ENCODE results near the gene INPP5J.
A peak's percentile ranks its signal among the peaks of the same experiment; 100 is the strongest.
"Not testable (repeated sequence)": the region's sequence is repeated elsewhere in the genome, so short reads cannot be mapped to it uniquely, and the experiment has no call there.

Gene INPP5J

DNA sequence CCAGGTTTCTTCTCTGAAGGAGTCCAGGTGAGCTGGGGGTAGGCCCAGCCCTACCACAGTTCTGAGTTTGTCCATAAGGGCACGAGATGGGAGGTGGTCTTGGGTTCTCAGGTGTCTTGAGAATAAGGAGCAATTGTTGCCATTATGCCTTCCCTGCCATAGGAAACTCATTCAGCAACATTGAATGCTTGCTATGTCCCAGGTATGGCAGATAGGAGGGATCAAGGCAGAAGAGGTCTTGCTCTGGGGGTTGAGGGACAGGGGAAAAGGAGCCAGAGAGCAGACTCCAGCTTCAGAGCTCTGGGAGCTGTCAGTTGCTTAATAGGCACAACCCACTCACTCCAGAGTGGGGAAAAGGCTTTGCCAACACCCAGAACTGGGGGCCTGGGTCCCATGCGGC is 19.7 kb upstream of the INPP5J start:
- DNase-seq = no peak

DNA sequence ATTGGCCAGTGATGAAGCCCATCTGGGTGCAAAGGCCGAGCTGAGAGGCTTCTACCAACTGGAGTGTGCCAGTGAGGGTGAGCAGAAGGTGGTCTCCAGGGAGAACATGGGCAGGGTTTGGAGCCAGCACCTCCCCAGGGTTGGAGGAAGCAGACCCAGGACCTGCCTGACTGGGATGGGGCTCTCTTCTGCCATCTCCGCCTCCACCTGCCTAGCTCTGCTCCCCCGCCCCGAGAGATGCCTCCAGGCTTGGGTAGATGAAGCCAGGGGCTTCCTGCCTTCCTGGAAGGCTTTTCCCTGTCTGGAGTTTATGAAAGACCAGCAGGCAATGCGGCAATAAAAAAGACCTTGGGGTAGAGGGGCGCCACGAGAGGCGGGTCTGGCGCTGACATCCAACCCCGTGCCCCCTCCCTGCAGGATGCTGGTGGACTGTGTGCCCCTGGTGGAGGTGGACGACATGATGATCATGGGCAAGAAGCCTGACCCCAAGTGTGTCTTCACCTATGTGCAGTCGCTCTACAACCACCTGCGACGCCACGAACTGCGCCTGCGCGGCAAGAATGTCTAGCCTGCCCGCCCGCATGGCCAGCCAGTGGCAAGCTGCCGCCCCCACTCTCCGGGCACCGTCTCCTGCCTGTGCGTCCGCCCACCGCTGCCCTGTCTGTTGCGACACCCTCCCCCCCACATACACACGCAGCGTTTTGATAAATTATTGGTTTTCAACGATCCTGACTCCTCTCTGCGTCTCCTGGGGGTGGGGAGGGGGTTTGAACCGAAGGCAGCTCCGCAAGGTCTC is 18.7 kb upstream of the INPP5J start:
- DNase-seq = no peak

DNA sequence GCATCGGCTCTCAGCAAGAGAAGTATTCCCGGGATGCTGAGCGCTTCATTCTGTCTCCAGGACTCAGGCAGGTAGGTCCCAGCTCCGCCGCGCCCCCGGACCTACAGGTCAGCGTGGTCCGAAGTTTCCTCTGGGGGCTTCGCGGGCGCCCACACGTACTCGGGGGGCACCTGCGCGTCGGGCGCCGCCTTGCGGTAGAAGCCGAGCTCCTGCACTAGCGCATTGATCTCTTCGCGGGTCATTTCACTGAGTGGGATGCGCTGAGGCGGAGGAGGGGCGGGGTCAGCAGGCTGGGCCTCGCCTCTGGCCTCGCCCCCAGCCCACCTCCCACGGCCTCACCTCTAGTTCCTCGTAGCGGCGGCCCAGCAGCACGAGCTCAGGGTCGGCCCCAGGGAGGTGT is 17.9 kb upstream of the INPP5J start:
- no peak for DNase-seq

DNA sequence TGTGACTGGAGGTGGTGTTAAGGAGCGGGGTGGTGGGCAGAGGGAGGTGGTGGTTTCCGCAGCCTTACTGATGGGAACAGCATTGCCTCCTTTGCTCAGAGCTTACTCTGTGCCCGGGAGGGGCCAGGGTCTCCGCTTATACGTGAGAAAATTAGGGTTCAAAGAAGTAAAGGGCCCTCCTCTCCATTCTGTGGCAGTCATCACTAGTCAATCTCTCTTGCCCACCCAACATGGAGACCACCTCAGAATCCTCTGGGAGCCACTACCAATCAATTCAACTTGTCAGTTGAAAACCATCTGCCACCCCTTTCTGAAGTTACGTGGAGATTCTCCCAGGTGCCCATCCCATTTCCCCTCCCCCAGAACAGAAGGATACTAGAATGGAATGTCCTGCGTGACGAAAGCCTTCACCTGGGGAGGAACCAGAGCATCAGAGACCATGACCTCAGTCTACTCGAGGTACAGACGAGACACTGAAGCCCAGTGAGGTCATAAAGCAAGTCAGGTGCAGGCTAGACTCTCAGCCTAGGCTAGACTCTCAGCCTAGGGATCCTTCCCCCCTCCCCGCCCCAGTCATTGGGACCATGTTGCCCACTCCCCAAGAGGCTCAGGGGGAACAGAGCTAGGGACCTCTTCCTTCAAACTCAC is 17.4 kb upstream of the INPP5J start:
- DNase-seq = no peak

DNA sequence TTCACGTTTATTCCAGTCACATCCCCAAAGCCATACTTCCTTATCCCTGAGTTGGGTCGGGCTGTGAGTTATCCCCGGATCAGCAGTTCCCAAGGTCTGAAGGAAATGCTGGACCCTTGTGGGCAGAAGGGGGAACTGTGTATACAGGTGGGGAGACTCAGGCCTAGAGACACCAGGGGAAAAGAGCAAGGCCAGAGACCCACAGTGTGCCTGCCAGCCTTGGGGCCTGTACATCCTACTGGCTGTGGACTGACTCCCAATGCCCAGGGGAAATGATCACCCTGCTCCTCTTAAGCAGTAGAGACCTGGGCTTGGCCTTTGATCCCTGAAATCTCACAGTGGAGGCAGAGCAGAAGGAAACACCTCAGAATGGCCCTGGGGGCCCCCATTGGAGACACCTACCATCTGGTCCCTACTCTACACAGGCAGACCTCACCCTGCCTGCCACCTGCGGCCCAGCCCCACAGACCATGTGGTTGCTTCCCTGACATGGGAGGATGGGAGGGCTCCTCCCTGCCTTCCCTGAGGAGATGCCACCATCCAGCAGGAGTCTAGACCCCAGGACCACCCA is 16.7 kb upstream of the INPP5J start:
- no peak for DNase-seq

DNA sequence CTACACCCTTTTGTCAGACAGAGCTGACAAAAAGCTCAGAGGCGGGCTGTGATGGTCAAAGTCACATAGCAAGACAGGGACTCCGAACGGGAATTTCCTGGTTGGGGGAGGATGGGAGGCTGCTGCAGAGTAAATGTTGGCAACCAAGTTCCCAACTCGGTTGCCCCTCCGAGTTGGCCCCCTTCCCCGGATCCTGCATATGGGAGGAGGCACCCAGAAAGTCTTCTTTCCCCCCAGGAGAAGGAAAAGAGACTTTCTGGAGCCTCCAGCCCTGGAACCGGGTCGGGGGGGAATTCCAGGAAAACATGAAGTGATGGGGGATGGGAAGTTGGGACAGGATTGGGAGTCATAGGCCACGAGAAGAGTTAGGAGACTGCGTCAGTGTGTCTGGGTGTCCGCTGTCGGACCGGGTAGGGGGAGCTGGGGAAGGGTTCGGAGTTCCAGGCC is 16.0 kb upstream of the INPP5J start:
- DNase-seq = no peak

DNA sequence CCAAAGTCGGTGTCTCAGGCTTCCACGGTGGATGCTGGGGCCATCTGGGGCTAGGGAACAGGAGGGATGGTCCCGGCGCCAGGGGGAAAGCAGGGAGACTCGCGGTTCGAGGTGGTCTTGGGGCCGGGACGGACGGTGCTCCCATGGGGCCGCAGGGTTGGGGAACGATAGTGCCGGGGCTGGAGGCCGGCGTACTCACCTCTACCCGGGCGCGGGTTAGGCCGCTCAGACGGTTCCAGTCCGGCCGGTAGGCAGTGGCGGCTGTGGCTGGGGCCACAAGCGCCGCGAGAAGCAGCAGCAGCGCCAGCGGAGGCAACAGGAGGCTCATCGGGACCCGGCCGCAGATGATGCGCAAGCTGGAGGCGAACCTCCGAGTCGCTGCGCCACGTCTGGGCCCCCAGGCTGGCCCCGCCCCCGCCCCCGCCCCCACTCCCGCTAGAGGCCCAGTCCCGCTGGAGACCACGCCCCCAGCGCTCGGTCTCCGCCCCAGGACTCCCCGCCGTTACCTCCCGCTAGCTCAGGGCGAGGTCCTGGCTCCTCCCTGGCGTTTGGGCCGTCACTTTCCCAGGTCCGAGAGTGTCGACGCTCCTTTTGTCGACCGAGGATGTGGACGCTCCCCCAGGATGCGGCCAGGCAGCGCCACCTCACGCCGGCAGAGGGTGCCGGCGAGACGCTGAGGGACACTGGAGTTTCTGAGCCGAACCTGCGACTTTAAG is 15.4 kb upstream of the INPP5J start, which contains the start of gene SELENOM:
TSS of gene SELENOM (minus strand) at position 391 of the 716 bp plus-strand sequence. CDS start at position 328, 63 bp downstream.
- DNase-seq = peak; percentile 32

DNA sequence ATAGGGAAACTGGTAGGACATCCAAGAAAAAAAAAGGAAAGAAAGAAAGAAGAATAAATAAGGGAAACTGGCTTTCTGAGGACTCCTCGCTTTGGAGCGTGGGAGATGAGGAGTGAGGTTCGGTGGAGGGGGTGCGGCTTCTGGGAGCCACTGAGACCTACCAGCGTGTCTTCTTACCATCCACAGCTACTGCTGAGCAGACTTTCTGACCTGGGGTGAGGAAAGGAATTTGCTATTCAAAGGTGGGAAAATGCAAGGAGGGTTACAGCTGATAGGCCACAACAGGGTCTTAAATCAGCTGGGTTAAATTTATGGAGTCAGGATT is 14.9 kb upstream of the INPP5J start:
- no peak for DNase-seq

DNA sequence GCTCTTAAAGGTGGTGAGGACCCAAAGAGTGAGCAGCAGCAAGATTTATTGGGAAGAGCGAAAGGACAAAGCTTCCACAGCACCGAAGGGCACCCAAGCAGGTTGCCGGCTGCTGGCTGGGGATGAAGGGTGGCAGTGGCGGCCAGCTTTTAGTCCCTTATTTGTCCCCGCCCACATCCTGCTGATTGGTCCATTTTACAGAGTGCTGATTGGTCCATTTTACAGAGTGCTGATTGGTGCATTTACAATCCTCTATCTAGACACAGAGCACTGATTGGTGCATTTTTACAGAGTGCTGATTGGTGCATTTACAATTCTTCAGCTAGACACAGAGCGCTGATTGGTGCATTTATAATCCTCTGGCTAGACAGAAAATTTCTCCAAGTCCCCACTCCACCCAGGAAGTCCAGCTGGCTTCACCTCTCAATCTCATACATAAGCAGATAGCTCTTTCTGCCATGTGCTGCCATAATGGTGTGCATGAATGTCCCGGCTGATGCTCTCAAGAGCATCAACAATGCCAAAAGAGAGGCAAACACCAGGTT is 10.1 kb upstream of the INPP5J start:
- DNase-seq = not testable (repeated sequence)

DNA sequence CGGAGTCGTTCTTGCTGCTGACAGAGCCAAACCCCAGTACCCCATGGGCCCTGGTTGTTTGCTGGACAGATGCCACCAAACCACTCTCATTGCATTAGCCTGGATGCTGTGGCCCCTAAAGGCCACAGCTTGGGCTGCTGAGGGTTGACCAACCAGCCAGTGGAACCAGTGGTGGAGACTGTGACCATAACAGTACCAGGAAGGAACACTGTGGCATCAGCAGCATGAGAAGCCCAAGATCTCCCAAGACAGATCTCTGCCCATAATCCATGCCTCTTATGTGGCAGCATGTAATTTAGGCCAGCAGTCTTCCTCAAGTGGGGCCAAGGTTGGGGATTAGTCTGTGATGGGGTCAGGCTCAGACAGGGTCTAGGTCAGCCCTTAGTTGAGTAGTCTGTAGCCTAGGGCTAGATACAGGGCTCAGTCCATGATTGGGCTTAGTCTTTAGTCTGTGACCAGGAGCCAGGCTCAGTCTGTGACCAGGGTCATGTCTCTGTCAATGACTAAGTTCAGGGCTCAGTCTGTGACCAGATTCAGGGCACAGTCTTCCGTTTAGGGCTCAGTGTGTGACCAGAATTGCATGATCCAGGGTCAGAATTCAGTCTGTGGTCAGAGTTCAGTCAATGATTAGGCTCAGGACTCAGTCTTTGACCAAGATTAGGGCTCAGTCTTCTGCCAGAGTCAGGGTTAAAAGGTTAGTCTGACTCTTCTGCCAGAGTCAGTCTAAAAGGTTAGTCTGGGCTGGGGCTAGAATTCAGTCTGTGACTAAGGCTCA is 4.5 kb upstream of the INPP5J start:
- no peak for DNase-seq

DNA sequence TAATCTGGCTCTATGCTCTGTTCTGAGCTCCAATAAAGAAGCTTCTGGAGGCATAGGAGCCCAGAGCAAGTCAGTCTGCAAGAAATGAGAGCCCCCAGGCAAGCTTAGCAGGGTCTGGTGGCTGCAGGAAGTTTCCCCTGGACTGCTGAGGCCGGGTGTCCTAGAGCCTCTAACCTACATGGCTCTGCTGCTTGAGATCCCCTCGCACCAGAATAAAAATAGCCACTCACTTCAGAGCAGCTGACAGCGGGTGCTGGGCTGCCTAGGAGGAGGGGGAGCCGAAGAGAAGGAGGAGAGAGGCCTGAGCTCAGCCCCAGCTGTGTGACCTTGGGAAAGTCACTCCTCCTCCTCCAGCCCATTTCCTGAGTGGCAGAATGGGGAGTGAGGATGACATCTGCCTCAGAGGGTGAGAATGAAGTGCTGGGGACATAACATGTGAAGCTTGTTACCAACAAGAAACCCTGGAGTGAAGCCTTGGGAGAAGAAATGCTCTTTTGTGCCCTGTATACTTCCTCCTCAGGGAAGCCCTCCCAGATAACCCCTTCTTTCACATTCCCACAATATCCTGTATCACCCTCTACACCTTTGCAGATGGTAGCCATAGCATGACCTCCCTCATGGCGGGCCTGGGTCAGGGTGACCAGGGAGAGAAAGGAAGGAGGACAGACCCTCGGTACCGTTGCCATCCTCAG is 3.6 kb upstream of the INPP5J start:
- no peak for DNase-seq

DNA sequence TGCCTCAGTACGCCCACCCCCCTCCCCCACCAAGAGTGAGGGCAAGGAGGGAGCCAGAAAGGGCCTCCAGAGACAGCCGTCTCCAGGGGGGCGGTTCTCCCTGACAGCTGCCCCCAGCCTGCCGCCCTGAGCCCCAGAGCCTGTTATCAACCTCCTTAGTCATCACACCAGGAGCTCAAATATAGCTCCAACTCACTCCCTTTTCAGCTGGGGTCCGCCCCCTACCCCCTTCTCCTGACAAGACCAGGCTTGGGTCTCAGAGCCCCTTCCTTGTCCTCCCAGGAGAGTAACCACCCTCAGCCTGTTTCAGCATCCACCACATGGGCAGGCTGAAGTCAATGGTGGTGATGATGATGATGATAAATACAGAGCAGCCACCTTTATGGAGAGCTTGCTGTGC is 2.5 kb upstream of the INPP5J start:
- DNase-seq = no peak

DNA sequence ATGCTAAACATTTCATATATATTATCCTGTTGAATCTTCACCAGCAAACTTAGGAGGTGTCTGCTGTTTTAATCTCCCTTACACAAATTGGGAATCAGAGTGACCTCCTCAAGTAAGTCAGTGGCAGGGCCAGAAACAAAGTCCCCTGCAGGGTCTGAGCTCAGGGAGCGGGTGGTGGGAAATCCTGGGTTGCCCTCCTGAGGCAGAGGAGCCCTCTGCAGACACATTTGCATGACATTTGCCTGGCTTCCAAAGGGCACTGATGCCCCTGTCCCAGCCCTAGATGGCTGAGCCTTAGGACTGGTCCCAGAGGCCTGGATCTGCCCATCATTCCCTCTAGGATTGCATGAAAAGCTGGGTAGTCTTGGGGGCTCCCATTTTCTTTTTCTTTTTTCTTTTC is 2.1 kb upstream of the INPP5J start:
- DNase-seq = no peak

DNA sequence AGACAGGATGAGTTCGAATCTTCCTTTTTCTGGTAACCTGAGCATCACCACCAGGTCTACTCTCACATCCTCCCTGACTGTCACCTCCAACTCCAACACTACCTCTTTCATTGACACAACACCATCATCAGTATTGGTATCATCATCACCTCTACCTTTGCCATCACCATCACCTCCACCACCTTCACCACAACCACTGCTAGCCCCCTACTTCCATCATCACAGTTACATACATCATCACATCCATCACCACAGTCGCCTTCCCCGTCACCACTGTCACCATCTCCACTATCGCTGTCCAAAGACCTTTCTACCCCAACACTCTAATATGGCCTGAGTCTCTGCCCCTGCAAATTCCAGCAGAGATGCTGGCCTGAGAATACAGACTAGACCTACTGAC is 1.4 kb upstream of the INPP5J start:
- no peak for DNase-seq

DNA sequence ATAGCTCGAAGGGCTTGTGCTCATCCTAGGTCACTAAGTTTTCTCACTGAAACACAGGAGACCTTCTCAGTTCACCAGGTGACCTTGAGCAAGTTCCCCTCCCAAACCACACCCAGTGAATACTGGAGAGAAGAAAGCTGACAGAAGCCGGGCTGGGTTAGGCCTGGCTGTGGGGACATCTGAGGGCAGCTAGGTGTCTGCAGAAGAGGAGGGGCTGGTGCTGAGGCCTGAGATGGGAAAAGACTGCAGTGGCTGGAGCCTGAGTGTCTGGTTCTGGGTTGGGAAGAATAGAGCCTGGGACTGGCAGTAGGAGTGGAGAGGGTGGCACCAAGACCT is 602 bp upstream of the INPP5J start:
- DNase-seq = no peak

DNA sequence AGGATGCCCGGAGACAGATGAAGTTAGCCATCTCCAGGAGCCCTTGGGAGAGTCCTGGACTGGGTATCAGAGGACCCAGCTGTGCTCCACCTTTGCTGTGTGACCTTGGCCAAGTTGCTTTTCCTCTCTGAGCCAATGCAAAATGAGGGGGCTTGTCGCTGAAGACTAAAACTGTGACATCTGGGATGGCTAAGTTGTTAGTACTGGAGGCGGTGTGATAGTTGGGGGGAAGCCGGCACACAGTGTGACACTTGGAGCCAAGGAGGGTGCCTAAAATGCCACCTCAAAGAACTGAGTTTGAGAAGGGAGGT is 481 bp downstream of the INPP5J start:
- no peak for DNase-seq

DNA sequence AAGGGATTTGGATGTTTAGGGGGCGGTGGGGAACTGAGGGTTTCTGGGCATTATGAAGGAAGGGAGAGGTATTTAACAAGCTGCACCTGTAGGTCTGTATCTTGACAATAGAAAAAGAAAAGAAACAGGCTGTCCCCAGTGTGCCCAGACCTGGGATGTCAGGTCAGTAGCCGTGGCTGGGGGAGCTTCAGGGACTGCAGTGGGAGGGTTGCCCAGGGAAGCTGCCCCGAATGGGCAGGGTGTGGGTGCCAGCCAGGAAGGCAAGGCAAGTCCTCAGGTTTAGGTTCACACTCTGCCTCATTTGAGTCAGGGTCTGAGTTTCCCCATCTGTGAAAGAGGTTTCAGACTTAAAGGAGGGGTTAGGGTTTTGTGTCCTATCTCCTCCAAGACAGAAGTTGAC is 1.5 kb downstream of the INPP5J start:
- DNase-seq = no peak

DNA sequence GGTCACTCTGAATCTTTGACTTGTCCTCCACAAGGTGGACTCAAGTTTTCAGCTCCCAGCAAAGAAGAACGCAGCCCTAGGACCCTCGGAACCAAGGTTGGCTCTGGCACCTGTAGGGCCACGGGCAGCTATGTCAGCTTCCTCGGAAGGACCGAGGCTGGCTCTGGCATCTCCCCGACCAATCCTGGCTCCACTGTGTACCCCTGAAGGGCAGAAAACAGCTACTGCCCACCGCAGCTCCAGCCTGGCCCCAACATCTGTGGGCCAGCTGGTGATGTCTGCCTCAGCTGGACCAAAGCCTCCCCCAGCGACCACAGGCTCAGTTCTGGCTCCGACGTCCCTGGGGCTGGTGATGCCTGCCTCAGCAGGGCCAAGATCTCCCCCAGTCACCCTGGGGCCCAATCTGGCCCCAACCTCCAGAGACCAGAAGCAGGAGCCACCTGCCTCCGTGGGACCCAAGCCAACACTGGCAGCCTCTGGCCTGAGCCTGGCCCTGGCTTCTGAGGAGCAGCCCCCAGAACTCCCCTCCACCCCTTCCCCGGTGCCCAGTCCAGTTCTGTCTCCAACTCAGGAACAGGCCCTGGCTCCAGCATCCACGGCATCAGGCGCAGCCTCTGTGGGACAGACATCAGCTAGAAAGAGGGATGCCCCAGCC is 2.2 kb downstream of the INPP5J start:
- no peak for DNase-seq

DNA sequence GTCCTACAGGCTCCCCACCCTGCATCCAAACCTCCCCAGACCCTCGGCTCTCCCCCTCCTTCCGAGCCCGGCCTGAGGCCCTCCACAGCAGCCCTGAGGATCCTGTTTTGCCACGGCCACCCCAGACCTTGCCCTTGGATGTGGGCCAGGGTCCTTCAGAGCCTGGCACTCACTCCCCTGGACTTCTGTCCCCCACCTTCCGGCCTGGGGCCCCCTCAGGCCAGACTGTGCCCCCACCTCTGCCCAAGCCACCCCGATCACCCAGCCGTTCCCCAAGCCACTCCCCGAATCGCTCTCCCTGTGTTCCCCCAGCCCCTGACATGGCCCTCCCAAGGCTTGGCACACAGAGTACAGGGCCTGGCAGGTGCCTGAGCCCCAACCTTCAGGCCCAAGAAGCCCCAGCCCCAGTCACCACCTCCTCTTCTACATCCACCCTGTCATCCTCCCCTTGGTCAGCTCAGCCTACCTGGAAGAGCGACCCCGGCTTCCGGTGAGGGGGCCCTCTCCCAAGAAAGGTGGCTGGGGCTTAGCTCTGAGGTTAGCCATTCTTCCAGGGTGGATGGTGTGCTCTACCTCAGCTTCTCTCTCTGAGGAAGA is 2.9 kb downstream of the INPP5J start:
- no peak for DNase-seq

DNA sequence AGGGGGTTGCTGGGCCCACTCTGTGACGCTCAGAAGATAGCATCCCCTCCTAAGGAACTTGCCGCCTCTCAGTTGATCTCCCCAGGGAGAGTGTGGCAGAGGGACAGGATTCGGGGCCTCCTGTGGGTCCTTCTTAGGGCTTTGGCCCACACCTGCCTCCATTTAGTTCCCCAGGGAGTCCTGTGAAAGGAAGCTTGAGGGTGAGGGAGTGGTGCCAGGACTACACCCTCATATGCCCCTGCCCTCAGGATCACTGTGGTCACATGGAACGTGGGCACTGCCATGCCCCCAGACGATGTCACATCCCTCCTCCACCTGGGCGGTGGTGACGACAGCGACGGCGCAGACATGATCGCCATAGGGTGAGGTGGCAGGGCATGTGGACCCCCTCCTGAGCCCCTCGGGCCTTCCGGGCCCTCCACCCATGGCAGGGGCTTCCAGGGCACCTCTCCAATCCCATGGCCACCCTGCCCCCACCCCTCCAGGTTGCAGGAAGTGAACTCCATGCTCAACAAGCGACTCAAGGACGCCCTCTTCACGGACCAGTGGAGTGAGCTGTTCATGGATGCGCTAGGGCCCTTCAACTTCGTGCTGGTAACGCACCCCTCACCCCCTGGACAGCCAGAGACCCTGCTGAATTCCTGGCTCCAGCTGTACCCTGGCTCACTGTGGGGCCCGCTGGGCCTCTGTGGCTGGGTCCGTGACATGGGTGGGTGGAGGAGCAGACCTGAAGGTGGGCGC is 3.5 kb downstream of the INPP5J start:
- peak; percentile 54 for DNase-seq

DNA sequence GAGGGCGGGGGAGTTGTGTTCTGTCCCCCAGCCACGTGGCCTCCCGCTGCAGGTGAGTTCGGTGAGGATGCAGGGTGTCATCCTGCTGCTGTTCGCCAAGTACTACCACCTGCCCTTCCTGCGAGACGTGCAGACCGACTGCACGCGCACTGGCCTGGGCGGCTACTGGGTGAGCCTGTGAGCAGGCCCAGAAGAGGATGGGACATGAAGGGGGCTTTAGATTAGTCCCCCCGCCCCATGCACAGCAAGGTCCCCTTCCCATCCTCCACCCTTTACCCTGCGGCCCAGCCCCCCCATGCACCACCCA is 4.1 kb downstream of the INPP5J start:
- DNase-seq = no peak

Measured in NCI-H510A (cell line).